HCT116 (cell line): ENCODE results near the gene PPIG.
"Not testable (repeated sequence)": the region's sequence is repeated elsewhere in the genome, so short reads cannot be mapped to it uniquely, and the experiment has no call there.

Experiments
- EGR1 ChIP-seq: IDR thresholded peaks from 2 replicates; pipeline ENCODE4 v1.6.1; 2012; ENCODE audit warnings: low read depth
- EZH2phosphoT487 ChIP-seq: fragments of 200-600 bp; IDR thresholded peaks from 2 replicates; pipeline ENCODE4 v1.6.1; 2018; ENCODE audit warnings: antibody characterized with exemption, borderline replicate concordance
- POLR2A ChIP-seq: IDR thresholded peaks from 2 replicates; pipeline ENCODE4 v1.7.0; 2011; ENCODE audit warnings: borderline replicate concordance; ENCODE audit not compliant: insufficient read depth, insufficient read length; ENCODE audit errors: extremely low read depth
- POLR2AphosphoS5 ChIP-seq: IDR thresholded peaks from 2 replicates; pipeline ENCODE4 v1.6.1; 2011; ENCODE audit warnings: mild to moderate bottlenecking, low read depth, low read length, moderate library complexity
- SP1 ChIP-seq: IDR thresholded peaks from 2 replicates; pipeline ENCODE4 v1.6.1; 2012; ENCODE audit warnings: low read depth
- TF ChIP-seq, protein P1 (sequence below), 3 experiments: fragments of 200-600 bp in 1 of 3; sonication (generic) in 1 of 3; IDR thresholded peaks in 2 of 3; conservative IDR thresholded peaks in 1 of 3; 2 replicates each; pipeline ENCODE4 v1.5.1; 2012 to 2017; ENCODE audit warnings: low read depth in 2 of 3, low read length in 2 of 3, antibody characterized with exemption in 1 of 3, borderline replicate concordance in 1 of 3, control low read depth in 1 of 3, mild to moderate bottlenecking in 1 of 3, mixed read lengths in 1 of 3, mixed run types in 1 of 3, moderate library complexity in 1 of 3; ENCODE audit not compliant: insufficient read depth in 1 of 3
- TF ChIP-seq, protein P2 (sequence below): IDR thresholded peaks from 2 replicates; pipeline ENCODE4 v1.6.1; 2011; ENCODE audit warnings: mild to moderate bottlenecking, low read length, moderate library complexity; ENCODE audit not compliant: insufficient replicate concordance; ENCODE audit errors: extremely low read depth

DNA sequence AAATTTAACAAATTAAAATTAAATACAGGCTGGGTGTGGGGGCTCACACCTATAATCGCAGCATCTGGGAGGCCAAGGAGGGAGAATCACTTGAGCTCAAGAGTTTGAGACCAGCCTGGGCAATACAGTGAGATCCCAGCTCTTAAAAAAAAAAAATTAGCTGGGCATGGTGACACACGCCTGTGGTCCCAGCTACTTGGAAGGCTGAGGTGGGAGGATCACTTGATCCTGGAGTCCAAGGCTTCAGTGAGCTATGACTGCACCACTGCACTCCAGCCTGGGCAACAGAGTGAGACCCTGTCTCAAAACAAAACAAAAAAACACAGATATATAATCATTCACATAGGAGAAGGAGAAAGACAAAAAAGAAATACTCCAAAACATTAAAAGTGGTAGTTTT lies 44.7 kb upstream of the PPIG start:
- not testable (repeated sequence) for TF ChIP-seq EGR1, POLR2AphosphoS5, POLR2A, SP1, EZH2phosphoT487
- TF ChIP-seq, protein P1, sequence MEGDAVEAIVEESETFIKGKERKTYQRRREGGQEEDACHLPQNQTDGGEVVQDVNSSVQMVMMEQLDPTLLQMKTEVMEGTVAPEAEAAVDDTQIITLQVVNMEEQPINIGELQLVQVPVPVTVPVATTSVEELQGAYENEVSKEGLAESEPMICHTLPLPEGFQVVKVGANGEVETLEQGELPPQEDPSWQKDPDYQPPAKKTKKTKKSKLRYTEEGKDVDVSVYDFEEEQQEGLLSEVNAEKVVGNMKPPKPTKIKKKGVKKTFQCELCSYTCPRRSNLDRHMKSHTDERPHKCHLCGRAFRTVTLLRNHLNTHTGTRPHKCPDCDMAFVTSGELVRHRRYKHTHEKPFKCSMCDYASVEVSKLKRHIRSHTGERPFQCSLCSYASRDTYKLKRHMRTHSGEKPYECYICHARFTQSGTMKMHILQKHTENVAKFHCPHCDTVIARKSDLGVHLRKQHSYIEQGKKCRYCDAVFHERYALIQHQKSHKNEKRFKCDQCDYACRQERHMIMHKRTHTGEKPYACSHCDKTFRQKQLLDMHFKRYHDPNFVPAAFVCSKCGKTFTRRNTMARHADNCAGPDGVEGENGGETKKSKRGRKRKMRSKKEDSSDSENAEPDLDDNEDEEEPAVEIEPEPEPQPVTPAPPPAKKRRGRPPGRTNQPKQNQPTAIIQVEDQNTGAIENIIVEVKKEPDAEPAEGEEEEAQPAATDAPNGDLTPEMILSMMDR (IDR thresholded peaks at IDR 0.05 in 2 of 3, conservative IDR thresholded peaks at IDR 0.05 in 1 of 3; ENCODE audit: borderline replicate concordance in 1 of 3, insufficient read depth in 1 of 3, low read depth in 2 of 3, low read length in 2 of 3) = not testable (repeated sequence)
- TF ChIP-seq, protein P2, sequence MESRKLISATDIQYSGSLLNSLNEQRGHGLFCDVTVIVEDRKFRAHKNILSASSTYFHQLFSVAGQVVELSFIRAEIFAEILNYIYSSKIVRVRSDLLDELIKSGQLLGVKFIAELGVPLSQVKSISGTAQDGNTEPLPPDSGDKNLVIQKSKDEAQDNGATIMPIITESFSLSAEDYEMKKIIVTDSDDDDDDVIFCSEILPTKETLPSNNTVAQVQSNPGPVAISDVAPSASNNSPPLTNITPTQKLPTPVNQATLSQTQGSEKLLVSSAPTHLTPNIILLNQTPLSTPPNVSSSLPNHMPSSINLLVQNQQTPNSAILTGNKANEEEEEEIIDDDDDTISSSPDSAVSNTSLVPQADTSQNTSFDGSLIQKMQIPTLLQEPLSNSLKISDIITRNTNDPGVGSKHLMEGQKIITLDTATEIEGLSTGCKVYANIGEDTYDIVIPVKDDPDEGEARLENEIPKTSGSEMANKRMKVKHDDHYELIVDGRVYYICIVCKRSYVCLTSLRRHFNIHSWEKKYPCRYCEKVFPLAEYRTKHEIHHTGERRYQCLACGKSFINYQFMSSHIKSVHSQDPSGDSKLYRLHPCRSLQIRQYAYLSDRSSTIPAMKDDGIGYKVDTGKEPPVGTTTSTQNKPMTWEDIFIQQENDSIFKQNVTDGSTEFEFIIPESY = not testable (repeated sequence)
